Measurements from ENCODE around the gene STAT1.

The STAT1 gene

GRCh38 chr2:191031256-191031655, 17.3 kb upstream of the STAT1 start:
- no peak for DNase-seq (ENCODE audit: low spot score)

GRCh38 chr2:191030521-191031154, 16.7 kb upstream of the STAT1 start:
- DNase-seq (ENCODE audit: low spot score) = peak; percentile 68

GRCh38 chr2:191029280-191029950, 15.4 kb upstream of the STAT1 start:
- peak; percentile 74 for DNase-seq (ENCODE audit: low spot score)

GRCh38 chr2:191026377-191026776, 12.4 kb upstream of the STAT1 start:
- no peak for DNase-seq (ENCODE audit: low spot score)

- DNase-seq (ENCODE audit: low spot score) = no peak
Measured at GRCh38 chr2:191025135-191025534, 11.2 kb upstream of the STAT1 start.

- DNase-seq (ENCODE audit: low spot score) = peak; percentile 48
Measured at GRCh38 chr2:191023235-191023679, 9.3 kb upstream of the STAT1 start.

- no peak for DNase-seq (ENCODE audit: low spot score)
Measured at GRCh38 chr2:191020742-191021381, 6.9 kb upstream of the STAT1 start.

- peak; percentile 95 for DNase-seq (ENCODE audit: low spot score)
Measured at GRCh38 chr2:191020221-191020741, 6.3 kb upstream of the STAT1 start.

GRCh38 chr2:191019376-191019775, 5.4 kb upstream of the STAT1 start:
- no peak for DNase-seq (ENCODE audit: low spot score)

- no peak for DNase-seq (ENCODE audit: low spot score)
Measured at GRCh38 chr2:191018643-191019119, 4.7 kb upstream of the STAT1 start.

GRCh38 chr2:191018048-191018447, 4.1 kb upstream of the STAT1 start:
- DNase-seq (ENCODE audit: low spot score) = no peak

- DNase-seq (ENCODE audit: low spot score) = no peak
Measured at GRCh38 chr2:191015831-191016230, 1.9 kb upstream of the STAT1 start.

- no peak for DNase-seq (ENCODE audit: low spot score)
Measured at GRCh38 chr2:191015239-191015638, 1.3 kb upstream of the STAT1 start.

GRCh38 chr2:191014653-191015020, 666 bp upstream of the STAT1 start:
- no peak for DNase-seq (ENCODE audit: low spot score)

GRCh38 chr2:191013682-191013931, 364 bp downstream of the STAT1 start:
- no peak for DNase-seq (ENCODE audit: low spot score)

- no peak for DNase-seq (ENCODE audit: low spot score)
Measured at GRCh38 chr2:191012845-191013681, 908 bp downstream of the STAT1 start.

GRCh38 chr2:191012346-191012745, 1.6 kb downstream of the STAT1 start:
- no peak for DNase-seq (ENCODE audit: low spot score)

GRCh38 chr2:191010887-191011885, 2.8 kb downstream of the STAT1 start:
- no peak for DNase-seq (ENCODE audit: low spot score)

- DNase-seq (ENCODE audit: low spot score) = no peak
Measured at GRCh38 chr2:191009541-191010374, 4.2 kb downstream of the STAT1 start.

- DNase-seq (ENCODE audit: low spot score) = no peak
Measured at GRCh38 chr2:191008286-191008685, 5.7 kb downstream of the STAT1 start.

Data from CD4-positive, alpha-beta T cell treated with Interleukin-15 for 4 hours (primary cell).